ENCODE results near the gene LRTM2. TPM values are rescaled to one million over a fixed set of nuclear protein-coding genes. Genes with fewer than 3 reads are reported as not detected.
"Not testable (repeated sequence)": the region's sequence is repeated elsewhere in the genome, so short reads cannot be mapped to it uniquely, and the experiment has no call there.

Gene LRTM2
- polyA plus RNA-seq, 1 donor from 2014 or later: 2.4 TPM

DNA sequence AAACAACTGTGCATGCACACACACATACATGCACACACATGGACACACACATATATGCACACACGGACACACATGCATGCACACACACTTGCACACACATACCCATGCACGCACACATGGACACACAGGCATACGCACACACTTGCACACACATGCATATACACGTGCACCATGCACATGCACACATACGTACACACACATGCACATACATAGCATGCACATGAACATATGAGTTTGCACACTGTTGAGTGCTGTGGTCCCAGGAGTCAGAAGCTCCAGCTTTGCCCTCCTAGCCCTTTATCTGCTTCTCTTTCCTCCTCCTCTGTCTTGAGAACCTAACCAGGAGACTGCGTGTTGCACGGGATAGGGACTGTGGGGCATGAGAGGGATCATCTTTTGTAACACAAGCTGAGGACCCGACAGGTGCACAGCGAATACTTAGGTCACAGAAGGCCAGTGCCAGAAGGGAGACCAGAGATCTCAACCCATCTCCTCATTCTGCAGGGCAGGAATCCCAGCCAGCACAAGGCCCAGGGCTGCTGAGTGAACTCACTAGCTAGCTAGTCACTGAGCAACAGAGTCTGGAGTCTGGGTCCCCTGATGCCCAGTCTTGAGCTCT lies 3.5 kb upstream of the LRTM2 start:
- Histone ChIP-seq H4K20me1 (ENCODE audit: insufficient read depth) (no peaks in the 10 kb centered on the region), H3K79me2 (replicated peaks; ENCODE audit: insufficient read depth, low read length) (no peaks in the 10 kb centered on the region), H2AFZ (ENCODE audit: low read depth, low read length) (peak overlapping the region; percentile 47), H3K36me3 (ENCODE audit: insufficient read depth, low read length) (no peaks in the 10 kb centered on the region), H3K4me2 (ENCODE audit: low read length) (no peak overlapping the region), H3K27ac (ENCODE audit: low read length) (peak overlapping the region; percentile 61), H3K27me3 (ENCODE audit: insufficient read depth, low read depth, low read length) (peaks cover 10% of the 10 kb centered on the region), H3K9me2 (ENCODE audit: insufficient read depth, low read length) (no peaks in the 10 kb centered on the region), H3K9me3 (ENCODE audit: low read length) (no peaks in the 10 kb centered on the region), H3K9ac (ENCODE audit: low read length) (peak overlapping the region; percentile 38), H3K4me3 (ENCODE audit: low read length) (no peak overlapping the region), H3F3A (ENCODE audit: insufficient read depth, low read length, poor library complexity, severe bottlenecking) (no peaks in the 10 kb centered on the region)
- TF ChIP-seq, protein P1, sequence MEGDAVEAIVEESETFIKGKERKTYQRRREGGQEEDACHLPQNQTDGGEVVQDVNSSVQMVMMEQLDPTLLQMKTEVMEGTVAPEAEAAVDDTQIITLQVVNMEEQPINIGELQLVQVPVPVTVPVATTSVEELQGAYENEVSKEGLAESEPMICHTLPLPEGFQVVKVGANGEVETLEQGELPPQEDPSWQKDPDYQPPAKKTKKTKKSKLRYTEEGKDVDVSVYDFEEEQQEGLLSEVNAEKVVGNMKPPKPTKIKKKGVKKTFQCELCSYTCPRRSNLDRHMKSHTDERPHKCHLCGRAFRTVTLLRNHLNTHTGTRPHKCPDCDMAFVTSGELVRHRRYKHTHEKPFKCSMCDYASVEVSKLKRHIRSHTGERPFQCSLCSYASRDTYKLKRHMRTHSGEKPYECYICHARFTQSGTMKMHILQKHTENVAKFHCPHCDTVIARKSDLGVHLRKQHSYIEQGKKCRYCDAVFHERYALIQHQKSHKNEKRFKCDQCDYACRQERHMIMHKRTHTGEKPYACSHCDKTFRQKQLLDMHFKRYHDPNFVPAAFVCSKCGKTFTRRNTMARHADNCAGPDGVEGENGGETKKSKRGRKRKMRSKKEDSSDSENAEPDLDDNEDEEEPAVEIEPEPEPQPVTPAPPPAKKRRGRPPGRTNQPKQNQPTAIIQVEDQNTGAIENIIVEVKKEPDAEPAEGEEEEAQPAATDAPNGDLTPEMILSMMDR (IDR thresholded peaks at IDR 0.05; ENCODE audit: poor library complexity, severe bottlenecking): no peak
- TF ChIP-seq EZH2 (IDR thresholded peaks at IDR 0.05; ENCODE audit: borderline replicate concordance, insufficient read depth, low read length, poor library complexity, severe bottlenecking) (no peak), MXI1 (conservative IDR thresholded peaks at IDR 0.05; ENCODE audit: poor library complexity, severe bottlenecking) (no peak), TAF1 (IDR thresholded peaks at IDR 0.05; ENCODE audit: low read depth) (no peak), SMC3 (conservative IDR thresholded peaks at IDR 0.05; ENCODE audit: poor library complexity) (no peak), RAD21 (conservative IDR thresholded peaks at IDR 0.05) (no peak), EP300 (conservative IDR thresholded peaks at IDR 0.05; ENCODE audit: poor library complexity, severe bottlenecking) (no peak), POLR2AphosphoS5 (IDR thresholded peaks at IDR 0.05) (no peak)
- TF ChIP-seq, protein P2, sequence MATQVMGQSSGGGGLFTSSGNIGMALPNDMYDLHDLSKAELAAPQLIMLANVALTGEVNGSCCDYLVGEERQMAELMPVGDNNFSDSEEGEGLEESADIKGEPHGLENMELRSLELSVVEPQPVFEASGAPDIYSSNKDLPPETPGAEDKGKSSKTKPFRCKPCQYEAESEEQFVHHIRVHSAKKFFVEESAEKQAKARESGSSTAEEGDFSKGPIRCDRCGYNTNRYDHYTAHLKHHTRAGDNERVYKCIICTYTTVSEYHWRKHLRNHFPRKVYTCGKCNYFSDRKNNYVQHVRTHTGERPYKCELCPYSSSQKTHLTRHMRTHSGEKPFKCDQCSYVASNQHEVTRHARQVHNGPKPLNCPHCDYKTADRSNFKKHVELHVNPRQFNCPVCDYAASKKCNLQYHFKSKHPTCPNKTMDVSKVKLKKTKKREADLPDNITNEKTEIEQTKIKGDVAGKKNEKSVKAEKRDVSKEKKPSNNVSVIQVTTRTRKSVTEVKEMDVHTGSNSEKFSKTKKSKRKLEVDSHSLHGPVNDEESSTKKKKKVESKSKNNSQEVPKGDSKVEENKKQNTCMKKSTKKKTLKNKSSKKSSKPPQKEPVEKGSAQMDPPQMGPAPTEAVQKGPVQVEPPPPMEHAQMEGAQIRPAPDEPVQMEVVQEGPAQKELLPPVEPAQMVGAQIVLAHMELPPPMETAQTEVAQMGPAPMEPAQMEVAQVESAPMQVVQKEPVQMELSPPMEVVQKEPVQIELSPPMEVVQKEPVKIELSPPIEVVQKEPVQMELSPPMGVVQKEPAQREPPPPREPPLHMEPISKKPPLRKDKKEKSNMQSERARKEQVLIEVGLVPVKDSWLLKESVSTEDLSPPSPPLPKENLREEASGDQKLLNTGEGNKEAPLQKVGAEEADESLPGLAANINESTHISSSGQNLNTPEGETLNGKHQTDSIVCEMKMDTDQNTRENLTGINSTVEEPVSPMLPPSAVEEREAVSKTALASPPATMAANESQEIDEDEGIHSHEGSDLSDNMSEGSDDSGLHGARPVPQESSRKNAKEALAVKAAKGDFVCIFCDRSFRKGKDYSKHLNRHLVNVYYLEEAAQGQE (IDR thresholded peaks at IDR 0.05; ENCODE audit: borderline replicate concordance): no peak

DNA sequence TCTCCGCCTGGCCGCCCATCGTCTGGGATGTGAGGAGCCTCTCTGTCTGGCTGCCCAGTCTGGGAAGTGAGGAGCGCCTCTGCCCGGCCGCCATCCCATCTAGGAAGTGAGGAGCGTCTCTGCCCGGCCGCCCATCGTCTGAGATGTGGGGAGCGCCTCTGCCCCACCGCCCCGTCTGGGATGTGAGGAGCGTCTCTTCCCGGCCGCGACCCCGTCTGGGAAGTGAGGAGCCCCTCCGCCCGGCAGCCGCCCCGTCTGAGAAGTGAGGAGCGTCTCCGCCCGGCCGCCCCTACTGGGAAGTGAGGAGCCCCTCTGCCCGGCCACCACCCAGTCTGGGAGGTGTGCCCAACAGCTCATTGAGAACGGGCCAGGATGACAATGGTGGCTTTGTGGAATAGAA lies 2.4 kb upstream of the LRTM2 start:
- not testable (repeated sequence) for H4K20me1 ChIP-seq (ENCODE audit: insufficient read depth); H3K27ac ChIP-seq (ENCODE audit: low read length); H3K4me2 ChIP-seq (ENCODE audit: low read length); H3K9ac ChIP-seq (ENCODE audit: low read length); H3K4me3 ChIP-seq (ENCODE audit: low read length); H2AFZ ChIP-seq (ENCODE audit: low read depth, low read length); H3K79me2 ChIP-seq (replicated peaks; ENCODE audit: insufficient read depth, low read length); H3K9me2 ChIP-seq (ENCODE audit: insufficient read depth, low read length); H3K9me3 ChIP-seq (ENCODE audit: low read length); H3F3A ChIP-seq (ENCODE audit: insufficient read depth, low read length, poor library complexity, severe bottlenecking); H3K36me3 ChIP-seq (ENCODE audit: insufficient read depth, low read length)
- H3K27me3 ChIP-seq (ENCODE audit: insufficient read depth, low read depth, low read length): peaks cover 10% of the 10 kb centered on the region

DNA sequence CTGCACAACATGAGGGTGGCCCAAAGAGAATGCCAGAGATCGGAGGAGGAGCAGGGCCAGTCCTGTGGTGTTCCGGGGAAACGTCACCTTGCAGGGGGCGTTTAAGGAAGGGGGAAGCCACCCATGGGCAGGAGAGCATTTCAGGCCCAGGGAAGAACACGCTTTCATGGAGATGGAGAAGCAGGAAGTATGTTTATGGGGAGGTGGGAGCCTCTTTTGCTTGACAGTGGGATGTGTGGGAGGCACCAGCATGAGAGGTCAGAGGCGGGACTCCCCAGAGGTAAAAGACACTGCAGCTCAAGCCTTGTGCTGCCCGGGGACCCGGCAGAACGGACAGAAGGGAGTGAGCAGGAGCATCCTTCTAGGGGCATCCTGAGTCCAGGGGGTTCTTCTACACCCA lies 1.3 kb upstream of the LRTM2 start:
- no peaks in the 10 kb centered on the region for H3K9me2 ChIP-seq (ENCODE audit: insufficient read depth, low read length)
- no peak overlapping the region for H2AFZ ChIP-seq (ENCODE audit: low read depth, low read length)
- no peak overlapping the region for H3K9ac ChIP-seq (ENCODE audit: low read length)
- no peaks in the 10 kb centered on the region for H3F3A ChIP-seq (ENCODE audit: insufficient read depth, low read length, poor library complexity, severe bottlenecking)
- H3K36me3 ChIP-seq (ENCODE audit: insufficient read depth, low read length): no peaks in the 10 kb centered on the region
- no peaks in the 10 kb centered on the region for H3K9me3 ChIP-seq (ENCODE audit: low read length)
- peaks cover 10% of the 10 kb centered on the region for H3K27me3 ChIP-seq (ENCODE audit: insufficient read depth, low read depth, low read length)
- no peak overlapping the region for H3K4me3 ChIP-seq (ENCODE audit: low read length)
- H3K79me2 ChIP-seq (replicated peaks; ENCODE audit: insufficient read depth, low read length): no peaks in the 10 kb centered on the region
- no peak overlapping the region for H3K27ac ChIP-seq (ENCODE audit: low read length)
- H4K20me1 ChIP-seq (ENCODE audit: insufficient read depth): no peaks in the 10 kb centered on the region
- TF ChIP-seq EZH2 (IDR thresholded peaks at IDR 0.05; ENCODE audit: borderline replicate concordance, insufficient read depth, low read length, poor library complexity, severe bottlenecking) (no peak), POLR2AphosphoS5 (IDR thresholded peaks at IDR 0.05) (no peak), RAD21 (conservative IDR thresholded peaks at IDR 0.05) (no peak), MXI1 (conservative IDR thresholded peaks at IDR 0.05; ENCODE audit: poor library complexity, severe bottlenecking) (no peak), SMC3 (conservative IDR thresholded peaks at IDR 0.05; ENCODE audit: poor library complexity) (no peak), EP300 (conservative IDR thresholded peaks at IDR 0.05; ENCODE audit: poor library complexity, severe bottlenecking) (no peak), TAF1 (IDR thresholded peaks at IDR 0.05; ENCODE audit: low read depth) (no peak)
- TF ChIP-seq, protein P2 (IDR thresholded peaks at IDR 0.05; ENCODE audit: borderline replicate concordance): no peak
- TF ChIP-seq, protein P1 (IDR thresholded peaks at IDR 0.05; ENCODE audit: poor library complexity, severe bottlenecking): no peak
- no peak overlapping the region for H3K4me2 ChIP-seq (ENCODE audit: low read length)
